ENCODE measurements around the gene TCERG1. TPM values are rescaled to one million over a fixed set of nuclear protein-coding genes. Genes with fewer than 3 reads are reported as not detected.

TCERG1 gene
- total RNA-seq, 1 experiment from 2014 or later, result 112 TPM

DNA sequence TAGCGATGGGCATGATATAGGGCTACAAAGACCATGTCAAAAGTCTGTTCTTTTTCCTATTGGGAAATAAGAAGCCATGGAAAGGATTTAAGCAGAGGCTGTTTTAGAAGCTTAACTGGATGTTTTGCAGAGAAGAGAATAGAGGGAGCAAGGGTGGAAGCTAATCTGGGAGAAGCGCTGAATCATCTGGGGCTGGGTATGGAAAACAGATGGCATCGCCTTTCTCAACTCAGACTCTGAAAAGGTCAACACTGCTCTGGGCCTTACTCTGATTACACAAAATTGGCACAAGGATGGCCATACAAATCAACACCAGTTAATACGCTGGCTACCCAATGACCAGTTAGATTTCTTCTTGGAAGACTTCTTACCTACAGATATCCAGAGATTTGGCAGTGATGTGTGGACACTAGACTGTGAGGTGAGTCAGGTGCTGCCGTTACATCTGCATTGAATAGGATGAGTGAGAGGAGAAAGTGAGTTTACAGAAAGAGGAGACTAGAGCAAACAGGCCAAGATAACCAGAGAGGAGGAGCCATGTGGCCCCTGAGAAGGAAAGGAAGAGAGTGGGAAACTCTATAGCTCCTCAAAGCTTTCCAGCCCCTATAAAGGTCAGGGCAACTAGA is 6.2 kb upstream of the TCERG1 start:
- H3K36me3 Mint-ChIP-seq (ENCODE audit: insufficient read depth in 1 of 3, low read depth in 3 of 3), result no peaks in the 10 kb centered on the region
- H3K79me1 ChIP-seq (ENCODE audit: insufficient read depth, low read depth, low read length, poor library complexity, severe bottlenecking), result no peaks in the 10 kb centered on the region
- no peak for DNase-seq
- H3K4ac ChIP-seq (ENCODE audit: low read depth, low read length), result no peak overlapping the region
- no peak overlapping the region for H2BK5ac ChIP-seq (ENCODE audit: insufficient read length, low read length)
- no peak overlapping the region for H4K5ac ChIP-seq (ENCODE audit: insufficient read length, low read depth, low read length)
- H3K9ac ChIP-seq (ENCODE audit: extremely low read depth, insufficient read length, low read length), result no peak overlapping the region
- no peak overlapping the region for H3K4me2 ChIP-seq (ENCODE audit: insufficient read depth, insufficient read length, low read length)
- no peaks in the 10 kb centered on the region for H3K9me3 ChIP-seq (ENCODE audit: control insufficient read depth, low read depth, low read length)
- H3K4me1 ChIP-seq (ENCODE audit: insufficient read depth, low read length), result no peaks in the 10 kb centered on the region
- no peak overlapping the region for H3K23ac ChIP-seq (ENCODE audit: insufficient read length, low read depth, low read length)
- H3K14ac ChIP-seq (ENCODE audit: insufficient read depth, low read length), result no peak overlapping the region
- TF ChIP-seq, protein P1, sequence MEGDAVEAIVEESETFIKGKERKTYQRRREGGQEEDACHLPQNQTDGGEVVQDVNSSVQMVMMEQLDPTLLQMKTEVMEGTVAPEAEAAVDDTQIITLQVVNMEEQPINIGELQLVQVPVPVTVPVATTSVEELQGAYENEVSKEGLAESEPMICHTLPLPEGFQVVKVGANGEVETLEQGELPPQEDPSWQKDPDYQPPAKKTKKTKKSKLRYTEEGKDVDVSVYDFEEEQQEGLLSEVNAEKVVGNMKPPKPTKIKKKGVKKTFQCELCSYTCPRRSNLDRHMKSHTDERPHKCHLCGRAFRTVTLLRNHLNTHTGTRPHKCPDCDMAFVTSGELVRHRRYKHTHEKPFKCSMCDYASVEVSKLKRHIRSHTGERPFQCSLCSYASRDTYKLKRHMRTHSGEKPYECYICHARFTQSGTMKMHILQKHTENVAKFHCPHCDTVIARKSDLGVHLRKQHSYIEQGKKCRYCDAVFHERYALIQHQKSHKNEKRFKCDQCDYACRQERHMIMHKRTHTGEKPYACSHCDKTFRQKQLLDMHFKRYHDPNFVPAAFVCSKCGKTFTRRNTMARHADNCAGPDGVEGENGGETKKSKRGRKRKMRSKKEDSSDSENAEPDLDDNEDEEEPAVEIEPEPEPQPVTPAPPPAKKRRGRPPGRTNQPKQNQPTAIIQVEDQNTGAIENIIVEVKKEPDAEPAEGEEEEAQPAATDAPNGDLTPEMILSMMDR (conservative IDR thresholded peaks at IDR 0.05), result no peak
- no peaks in the 10 kb centered on the region for H3K4me1 Mint-ChIP-seq
- H3T11ph ChIP-seq (ENCODE audit: low read length), result no peak overlapping the region
- no peak overlapping the region for H3K27ac ChIP-seq (ENCODE audit: insufficient read length, low read depth, low read length)
- no CpG with 5 or more reads among the region's 5 CpGs for WGBS (ENCODE audit: extremely low coverage, insufficient read length, low lambda C conversion rate)
- no peak overlapping the region for H2AFZ ChIP-seq (ENCODE audit: low read length)
- no peak overlapping the region for H2BK12ac ChIP-seq (ENCODE audit: insufficient read length, low read depth, low read length)
- H2AK5ac ChIP-seq (ENCODE audit: insufficient read length, low read length), result no peak overlapping the region
- H2BK20ac ChIP-seq (ENCODE audit: low read depth, low read length, poor library complexity, severe bottlenecking), result no peak overlapping the region
- no peaks in the 10 kb centered on the region for H3K23me2 ChIP-seq (ENCODE audit: insufficient read length, low read depth, low read length, poor library complexity, severe bottlenecking)
- H2BK15ac ChIP-seq (ENCODE audit: low read depth, low read length), result no peak overlapping the region
- no peak overlapping the region for H2BK120ac ChIP-seq (ENCODE audit: low read depth, low read length, poor library complexity, severe bottlenecking)
- no peaks in the 10 kb centered on the region for H3K79me2 ChIP-seq (ENCODE audit: insufficient read depth, low read length)
- H4K8ac ChIP-seq (replicated peaks; ENCODE audit: insufficient read length, low read depth, low read length), result no peak overlapping the region
- no peaks in the 10 kb centered on the region for H3K27me3 ChIP-seq (ENCODE audit: insufficient read depth, low read length)
- peaks cover 10% of the 10 kb centered on the region for H3K27me3 Mint-ChIP-seq (ENCODE audit: low read depth)
- no peaks in the 10 kb centered on the region for H3K9me3 Mint-ChIP-seq
- no peak overlapping the region for H4K91ac ChIP-seq (ENCODE audit: insufficient read length, low read depth, low read length)
- H4K20me1 ChIP-seq (ENCODE audit: control insufficient read depth, insufficient read depth, insufficient read length), result no peaks in the 10 kb centered on the region
- H3K56ac ChIP-seq (ENCODE audit: insufficient read length, low read depth, low read length), result no peak overlapping the region
- no peak overlapping the region for H3K27ac Mint-ChIP-seq
- H3K18ac ChIP-seq (ENCODE audit: insufficient read length, low read depth, low read length), result no peak overlapping the region
- no peak overlapping the region for H3K4me3 Mint-ChIP-seq
